Testis (tissue), 3 donors: ENCODE data around the gene MYOG. TPM values are rescaled to one million over a fixed set of nuclear protein-coding genes. Genes with fewer than 3 reads are reported as not detected.

Source experiments
- DNase-seq: peaks from one replicate; pipeline ENCODE4 v3.0.0-alpha.2; 2019
- H3K27ac ChIP-seq, 2 donors: fragments of 200-600 bp; sonication (generic); one replicate each; pipeline ENCODE4 v1.5.1; 2019
- H3K27me3 ChIP-seq: fragments of 200-600 bp; sonication (generic); one replicate; pipeline ENCODE4 v1.5.1; 2019
- H3K36me3 ChIP-seq: fragments of 200-600 bp; sonication (generic); one replicate; pipeline ENCODE4 v1.5.1; 2017; ENCODE audit warnings: low read depth; ENCODE audit errors: missing control alignments
- H3K4me1 ChIP-seq: fragments of 200-600 bp; sonication (generic); one replicate; pipeline ENCODE4 v1.5.1; 2019
- H3K4me3 ChIP-seq, 2 donors: fragments of 200-600 bp; sonication (generic); one replicate each; pipeline ENCODE4 v1.5.1; 2017 to 2019
- H3K9me3 ChIP-seq: fragments of 200-600 bp; sonication (generic); one replicate; pipeline ENCODE4 v1.5.1; 2017
- CTCF ChIP-seq, 3 experiments: fragments of 450-650 bp in 2 of 3; fragments of 200-600 bp in 1 of 3; sonication (generic) in 1 of 3; IDR thresholded peaks; one replicate each; pipeline ENCODE4 v1.5.1; 2016 to 2019; ENCODE audit warnings: antibody characterized with exemption in 3 of 3, mild to moderate bottlenecking in 2 of 3, moderate library complexity in 1 of 3
- POLR2A ChIP-seq: fragments of 450-650 bp; IDR thresholded peaks from one replicate; pipeline ENCODE4 v1.6.1; 2017; ENCODE audit warnings: antibody characterized with exemption, mild to moderate bottlenecking, moderate library complexity
- WGBS, 2 donors: methylation state at CpG; one replicate each; pipeline ENCODE4 v1.1.5; 2018; 5-methylcytosine and 5-hydroxymethylcytosine counted together
- intact Hi-C: fragments of 100-400 bp; cut with DNase I; formaldehyde crosslinking; loops from one replicate; pipeline ENCODE4 v1.15.1; 2023; ENCODE audit warnings: low total_unique reads
- polyA plus RNA-seq: library from polyadenylated mRNA; stranded (reverse); fragments of 350-450 nt; fragmentation: Illumina TruSeq; extraction: RNeasy Lipid Tissue Mini Kit (QIAGEN cat#74804); gene quantifications from one replicate; pipeline ENCODE4 v1.2.3, GENCODE V29; 2014; ENCODE audit warnings: low read depth, low replicate concordance; ENCODE audit not compliant: insufficient read depth
- total RNA-seq, 2 donors: library from RNA; depleted of rRNA; stranded (reverse); fragments of >200 nt; gene quantifications; one replicate each; pipeline ENCODE4 v1.2.3, GENCODE V29; 2016

Gene MYOG
- total and polyA plus RNA-seq, 3 donors from 2014 or later = 0.25 to 1.2 (median 0.47) TPM

GRCh38 chr1:203043830-203044545 is 41.8 kb downstream of the MYOG start:
- no peak overlapping the region for H3K27ac ChIP-seq
- TF ChIP-seq POLR2A = no peak
- TF ChIP-seq CTCF (IDR thresholded peaks at IDR 0.05) = no peak
- 93 to 98% methylated on average over 13 to 14 of the region's 14 CpGs for WGBS, 2 donors
- DNase-seq = no peak
- H3K27me3 ChIP-seq = no peaks in the 10 kb centered on the region
- H3K4me3 ChIP-seq = no peak overlapping the region
- intact Hi-C loops = no loop called here
- no peaks in the 10 kb centered on the region for H3K36me3 ChIP-seq
- H3K9me3 ChIP-seq = no peaks in the 10 kb centered on the region
- no peaks in the 10 kb centered on the region for H3K4me1 ChIP-seq

GRCh38 chr1:203041351-203041932 is 44.4 kb downstream of the MYOG start:
- WGBS, 2 donors = 81 to 100% methylated on average over 3 of the region's 3 CpGs
- Histone ChIP-seq H3K9me3 (no peaks in the 10 kb centered on the region), H3K36me3 (no peaks in the 10 kb centered on the region), H3K4me1 (no peaks in the 10 kb centered on the region), H3K27me3 (no peaks in the 10 kb centered on the region), H3K27ac (no peak overlapping the region), H3K4me3 (no peak overlapping the region)
- TF ChIP-seq CTCF (IDR thresholded peaks at IDR 0.05) = no peak
- TF ChIP-seq POLR2A = no peak
- DNase-seq = no peak
- intact Hi-C loops = no loop called here

GRCh38 chr1:203040513-203041275 is 45.1 kb downstream of the MYOG start:
- Histone ChIP-seq H3K4me1 (no peaks in the 10 kb centered on the region), H3K9me3 (no peaks in the 10 kb centered on the region), H3K36me3 (no peaks in the 10 kb centered on the region), H3K27ac (no peak overlapping the region), H3K4me3 (no peak overlapping the region), H3K27me3 (no peaks in the 10 kb centered on the region)
- intact Hi-C loops = no loop called here
- TF ChIP-seq POLR2A (no peak), CTCF (IDR thresholded peaks at IDR 0.05) (no peak)
- DNase-seq = no peak
- WGBS, 2 donors = 69 to 70% methylated on average over 3 to 5 of the region's 5 CpGs

DNA sequence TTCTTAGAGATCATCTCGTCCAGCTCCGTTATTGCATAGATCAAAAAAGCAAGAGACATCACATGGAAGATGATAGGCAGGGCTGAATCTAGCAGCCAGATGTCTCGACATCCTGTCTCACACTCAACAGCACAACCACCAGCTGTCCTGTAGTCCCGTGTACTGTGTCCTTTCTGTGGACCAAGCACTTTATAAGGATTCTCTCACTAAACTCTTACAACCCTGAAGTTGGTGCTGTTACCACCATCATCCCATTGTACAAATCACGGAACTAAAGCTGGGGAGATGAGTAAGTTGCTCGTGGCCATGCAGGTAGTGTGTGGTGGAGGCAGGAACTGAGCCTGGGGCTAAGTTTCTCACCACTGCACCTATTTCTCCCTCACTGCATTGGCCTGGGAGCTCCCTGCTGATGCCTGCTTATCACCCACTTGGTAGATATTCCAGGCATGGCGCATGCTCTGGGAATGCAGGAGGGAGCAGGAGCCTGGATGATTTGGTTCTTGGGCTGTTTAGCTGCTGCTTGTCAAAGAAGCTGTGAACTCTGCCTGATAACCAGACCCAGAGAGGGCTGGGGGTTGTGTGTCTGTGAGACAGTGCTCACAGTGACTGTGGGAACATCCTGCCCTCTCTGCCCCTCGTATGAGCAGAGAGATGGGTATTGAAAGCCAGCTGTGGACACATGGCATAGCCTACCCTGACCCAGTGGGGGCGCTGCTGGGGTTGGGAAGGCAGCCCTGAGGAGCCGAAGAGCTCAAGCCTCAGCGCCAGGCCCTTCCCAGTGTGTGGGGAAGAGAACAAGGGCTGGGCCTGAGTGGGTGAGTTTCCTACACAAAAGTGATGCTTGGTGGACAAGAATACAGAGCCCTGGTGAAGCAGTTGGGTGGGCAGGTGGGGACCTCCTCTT is 46.0 kb downstream of the MYOG start:
- 70 to 75% methylated on average over 11 of the region's 11 CpGs for WGBS, 2 donors
- Histone ChIP-seq H3K9me3 (no peaks in the 10 kb centered on the region), H3K27ac (no peak overlapping the region), H3K4me3 (no peak overlapping the region), H3K4me1 (no peaks in the 10 kb centered on the region), H3K36me3 (no peaks in the 10 kb centered on the region), H3K27me3 (no peaks in the 10 kb centered on the region)
- TF ChIP-seq POLR2A (no peak), CTCF (IDR thresholded peaks at IDR 0.05) (no peak)
- intact Hi-C loops = loop anchor here (2.0 kb wide), 1 partner anchor 173 kb away; no protein-coding TSS in a partner anchor
- DNase-seq = no peak
